OCI-LY7 (cell line): ENCODE measurements around the gene COL5A1.

Experiments used
- EZH2phosphoT487 ChIP-seq: fragments of 200-600 bp; sonication (generic); IDR thresholded peaks from 2 replicates; pipeline ENCODE4 v1.6.1; 2018; ENCODE audit warnings: low read depth, borderline replicate concordance, mild to moderate bottlenecking, mixed run types, antibody characterized with exemption, low read length, moderate library complexity, mixed read lengths
- TF ChIP-seq, protein P1 (sequence below): fragments of 200-600 bp; sonication (generic); conservative IDR thresholded peaks from 2 replicates; pipeline ENCODE4 v1.5.1; 2014; ENCODE audit warnings: mild to moderate bottlenecking, antibody characterized with exemption, low read length, moderate library complexity, mixed read lengths

DNA sequence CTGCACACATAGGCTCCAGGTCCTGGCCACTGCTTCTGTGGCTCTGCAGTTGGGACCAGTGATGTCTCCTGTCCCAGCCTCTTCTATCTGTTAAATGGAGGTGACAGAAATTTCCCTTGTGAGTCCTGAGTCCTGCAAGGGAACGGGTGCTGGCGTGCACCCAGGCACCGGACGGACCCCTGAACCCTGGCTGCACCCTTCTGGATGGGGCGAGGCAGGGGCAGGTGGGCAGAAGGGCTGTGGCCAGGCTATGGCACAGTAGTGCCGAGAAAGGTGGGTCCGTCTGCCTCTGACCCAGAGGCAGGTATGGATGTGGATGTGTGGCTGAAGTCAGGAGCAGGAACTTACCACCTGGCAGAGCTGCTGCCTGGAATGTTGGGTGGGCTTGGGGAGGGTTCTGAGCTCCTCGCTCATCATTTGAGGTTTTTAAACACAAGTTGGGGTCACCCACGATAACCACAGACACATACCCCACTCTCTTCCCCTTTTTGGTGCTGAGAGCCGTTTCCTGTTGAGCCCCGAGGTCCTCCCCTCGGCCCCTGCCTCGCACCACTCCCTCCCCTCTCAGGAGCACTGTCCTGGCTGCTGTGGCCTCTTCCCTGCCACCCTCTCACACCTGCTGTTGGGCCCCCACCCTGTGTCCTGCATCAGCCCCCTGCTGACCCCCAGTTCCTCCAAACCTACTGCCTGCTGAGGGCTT lies 82.0 kb downstream of the COL5A1 start:
- no peak for TF ChIP-seq EZH2phosphoT487
- TF ChIP-seq, protein P1, sequence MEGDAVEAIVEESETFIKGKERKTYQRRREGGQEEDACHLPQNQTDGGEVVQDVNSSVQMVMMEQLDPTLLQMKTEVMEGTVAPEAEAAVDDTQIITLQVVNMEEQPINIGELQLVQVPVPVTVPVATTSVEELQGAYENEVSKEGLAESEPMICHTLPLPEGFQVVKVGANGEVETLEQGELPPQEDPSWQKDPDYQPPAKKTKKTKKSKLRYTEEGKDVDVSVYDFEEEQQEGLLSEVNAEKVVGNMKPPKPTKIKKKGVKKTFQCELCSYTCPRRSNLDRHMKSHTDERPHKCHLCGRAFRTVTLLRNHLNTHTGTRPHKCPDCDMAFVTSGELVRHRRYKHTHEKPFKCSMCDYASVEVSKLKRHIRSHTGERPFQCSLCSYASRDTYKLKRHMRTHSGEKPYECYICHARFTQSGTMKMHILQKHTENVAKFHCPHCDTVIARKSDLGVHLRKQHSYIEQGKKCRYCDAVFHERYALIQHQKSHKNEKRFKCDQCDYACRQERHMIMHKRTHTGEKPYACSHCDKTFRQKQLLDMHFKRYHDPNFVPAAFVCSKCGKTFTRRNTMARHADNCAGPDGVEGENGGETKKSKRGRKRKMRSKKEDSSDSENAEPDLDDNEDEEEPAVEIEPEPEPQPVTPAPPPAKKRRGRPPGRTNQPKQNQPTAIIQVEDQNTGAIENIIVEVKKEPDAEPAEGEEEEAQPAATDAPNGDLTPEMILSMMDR = no peak
